ENCODE results near the gene CEACAM18. TPM values are rescaled to one million over a fixed set of nuclear protein-coding genes. Genes with fewer than 3 reads are reported as not detected.
A peak's percentile ranks its signal among the peaks of the same experiment; 100 is the strongest.
"Not testable (repeated sequence)": the region's sequence is repeated elsewhere in the genome, so short reads cannot be mapped to it uniquely, and the experiment has no call there.

CEACAM18 gene
- total and polyA plus RNA-seq, 9 donors, result not detected

- not testable (repeated sequence) for H3K4me3 ChIP-seq (ENCODE audit: low read length); H3K4me1 ChIP-seq (ENCODE audit: control insufficient read depth, insufficient read depth, low read length); H3K27ac ChIP-seq (ENCODE audit: low read length); H3K9me3 ChIP-seq (replicated peaks; ENCODE audit: control insufficient read depth, low read depth, low read length); H3K27me3 ChIP-seq (ENCODE audit: control insufficient read depth, insufficient read depth, low read length); H3K36me3 ChIP-seq (ENCODE audit: control insufficient read depth, insufficient read depth, low read length); DNase-seq
- 86% methylated on average over 1 of the region's 3 CpGs for WGBS (ENCODE audit: insufficient coverage)
Observed at GRCh38 chr19:51447510-51447909, 30.8 kb upstream of the CEACAM18 start.

DNA sequence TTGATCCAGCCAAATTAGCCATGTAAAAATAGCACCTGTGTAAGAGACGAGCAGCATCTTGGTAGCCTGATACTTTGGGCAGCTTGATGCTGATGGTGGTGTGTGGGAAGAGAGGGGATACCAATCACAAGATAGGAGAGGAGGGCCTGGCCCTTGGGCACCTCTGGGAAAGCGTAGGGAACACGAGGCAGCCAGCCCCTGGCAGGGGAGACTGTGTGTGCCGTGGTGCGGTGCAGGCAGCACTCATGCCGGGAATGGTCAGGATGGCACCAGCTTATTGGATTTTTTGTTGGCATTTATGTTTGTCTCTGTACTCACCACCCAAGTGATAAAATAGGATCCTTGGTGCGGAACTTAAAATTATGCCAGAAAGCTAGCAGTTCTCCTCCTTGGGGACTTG lies 30.3 kb upstream of the CEACAM18 start:
- WGBS (ENCODE audit: insufficient coverage), result 82% methylated on average over 2 of the region's 7 CpGs
- Histone ChIP-seq H3K4me1 (ENCODE audit: control insufficient read depth, insufficient read depth, low read length) (no peaks in the 10 kb centered on the region), H3K9me3 (replicated peaks; ENCODE audit: control insufficient read depth, low read depth, low read length) (no peaks in the 10 kb centered on the region), H3K27ac (ENCODE audit: low read length) (no peak overlapping the region), H3K27me3 (ENCODE audit: control insufficient read depth, insufficient read depth, low read length) (no peaks in the 10 kb centered on the region), H3K36me3 (ENCODE audit: control insufficient read depth, insufficient read depth, low read length) (no peaks in the 10 kb centered on the region), H3K4me3 (ENCODE audit: low read length) (no peak overlapping the region)
- DNase-seq, result no peak

- Histone ChIP-seq H3K4me3 (ENCODE audit: low read length) (no peak overlapping the region), H3K4me1 (ENCODE audit: control insufficient read depth, insufficient read depth, low read length) (no peaks in the 10 kb centered on the region), H3K27me3 (ENCODE audit: control insufficient read depth, insufficient read depth, low read length) (no peaks in the 10 kb centered on the region), H3K9me3 (replicated peaks; ENCODE audit: control insufficient read depth, low read depth, low read length) (no peaks in the 10 kb centered on the region), H3K27ac (ENCODE audit: low read length) (no peak overlapping the region), H3K36me3 (ENCODE audit: control insufficient read depth, insufficient read depth, low read length) (no peaks in the 10 kb centered on the region)
- 51% methylated on average over 5 of the region's 13 CpGs for WGBS (ENCODE audit: insufficient coverage)
- DNase-seq, result no peak
Observed at GRCh38 chr19:51448411-51449016, 29.8 kb upstream of the CEACAM18 start.

DNA sequence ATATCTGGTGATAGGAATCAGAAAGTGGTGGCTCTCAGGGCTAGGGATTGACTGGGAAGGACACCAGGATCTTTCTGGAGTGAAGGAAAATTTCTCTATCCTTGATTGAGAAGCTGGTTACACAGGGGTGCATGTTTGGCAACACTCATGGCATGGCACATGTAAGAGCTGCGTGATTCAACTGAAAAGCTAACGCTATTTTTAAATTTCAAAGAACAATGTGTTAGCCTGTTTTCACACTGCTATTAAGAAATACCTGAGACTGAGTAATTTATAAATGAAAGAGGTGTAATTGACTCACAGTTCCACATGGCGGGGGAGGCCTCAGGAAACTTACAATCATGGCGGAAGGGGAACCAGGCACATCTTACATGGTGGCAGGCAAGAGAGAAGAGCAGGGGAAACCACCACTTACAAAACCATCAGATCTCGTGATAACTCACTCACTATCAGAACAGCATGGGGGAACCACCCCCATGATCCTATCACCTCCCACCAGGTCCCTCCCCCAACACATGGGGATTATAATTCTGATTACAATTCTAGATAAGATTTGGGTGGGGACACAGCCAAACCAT lies 27.5 kb upstream of the CEACAM18 start:
- WGBS (ENCODE audit: insufficient coverage), result 80% methylated on average over 1 of the region's 5 CpGs
- no peaks in the 10 kb centered on the region for H3K9me3 ChIP-seq (replicated peaks; ENCODE audit: control insufficient read depth, low read depth, low read length)
- no peak overlapping the region for H3K4me3 ChIP-seq (ENCODE audit: low read length)
- no peak overlapping the region for H3K27ac ChIP-seq (ENCODE audit: low read length)
- no peak for DNase-seq
- no peaks in the 10 kb centered on the region for H3K27me3 ChIP-seq (ENCODE audit: control insufficient read depth, insufficient read depth, low read length)
- H3K36me3 ChIP-seq (ENCODE audit: control insufficient read depth, insufficient read depth, low read length), result no peaks in the 10 kb centered on the region
- H3K4me1 ChIP-seq (ENCODE audit: control insufficient read depth, insufficient read depth, low read length), result no peaks in the 10 kb centered on the region

DNA sequence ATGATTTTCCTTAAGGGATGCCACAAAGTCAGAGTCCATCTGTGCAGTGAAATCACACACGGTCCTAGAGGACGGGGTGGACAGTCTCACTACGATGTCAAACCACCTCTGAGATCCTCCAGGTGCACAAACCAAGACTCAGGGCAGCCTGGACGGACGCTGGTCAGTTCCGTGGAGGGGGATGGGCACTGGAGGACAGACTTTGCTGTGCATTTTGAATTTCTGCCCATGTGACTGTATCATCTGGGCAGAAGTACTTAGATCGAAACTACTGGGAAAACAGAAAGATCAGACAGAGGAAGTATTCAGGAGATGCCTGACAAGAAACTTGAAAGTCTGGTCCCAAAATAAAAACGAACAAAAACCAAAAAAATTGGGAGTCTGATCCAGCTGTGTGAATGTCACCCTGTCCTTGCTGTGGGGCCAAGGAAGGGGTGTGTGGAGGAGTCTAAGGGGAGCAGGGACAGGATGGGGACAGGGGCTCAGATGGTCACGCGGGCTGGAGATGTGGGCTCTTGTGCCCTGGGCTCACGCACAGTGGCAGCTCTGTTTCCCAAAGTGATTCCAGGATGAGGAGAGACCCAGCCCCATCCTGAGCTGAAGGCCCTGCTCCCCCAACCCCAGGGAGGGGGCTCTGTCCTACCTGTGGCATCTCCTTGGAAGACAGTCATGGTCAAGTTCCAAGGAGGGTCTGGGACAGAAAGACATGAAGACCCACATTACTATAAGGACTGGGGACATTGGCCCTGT lies 21.6 kb upstream of the CEACAM18 start:
- H3K27me3 ChIP-seq (ENCODE audit: control insufficient read depth, insufficient read depth, low read length), result peaks cover 3% of the 10 kb centered on the region
- peak; percentile 50 for DNase-seq
- H3K4me3 ChIP-seq (ENCODE audit: low read length), result no peak overlapping the region
- no peaks in the 10 kb centered on the region for H3K36me3 ChIP-seq (ENCODE audit: control insufficient read depth, insufficient read depth, low read length)
- no peaks in the 10 kb centered on the region for H3K9me3 ChIP-seq (replicated peaks; ENCODE audit: control insufficient read depth, low read depth, low read length)
- 67% methylated on average over 11 of the region's 11 CpGs for WGBS (ENCODE audit: insufficient coverage)
- H3K27ac ChIP-seq (ENCODE audit: low read length), result peak overlapping the region; percentile 7
- no peaks in the 10 kb centered on the region for H3K4me1 ChIP-seq (ENCODE audit: control insufficient read depth, insufficient read depth, low read length)

- H3K4me1 ChIP-seq (ENCODE audit: control insufficient read depth, insufficient read depth, low read length), result no peaks in the 10 kb centered on the region
- WGBS (ENCODE audit: insufficient coverage), result 80% methylated on average over 8 of the region's 11 CpGs
- no peaks in the 10 kb centered on the region for H3K9me3 ChIP-seq (replicated peaks; ENCODE audit: control insufficient read depth, low read depth, low read length)
- DNase-seq, result no peak
- no peak overlapping the region for H3K4me3 ChIP-seq (ENCODE audit: low read length)
- H3K36me3 ChIP-seq (ENCODE audit: control insufficient read depth, insufficient read depth, low read length), result no peaks in the 10 kb centered on the region
- no peak overlapping the region for H3K27ac ChIP-seq (ENCODE audit: low read length)
- peaks cover 6% of the 10 kb centered on the region for H3K27me3 ChIP-seq (ENCODE audit: control insufficient read depth, insufficient read depth, low read length)
Observed at GRCh38 chr19:51457351-51458013, 20.9 kb upstream of the CEACAM18 start.

DNA sequence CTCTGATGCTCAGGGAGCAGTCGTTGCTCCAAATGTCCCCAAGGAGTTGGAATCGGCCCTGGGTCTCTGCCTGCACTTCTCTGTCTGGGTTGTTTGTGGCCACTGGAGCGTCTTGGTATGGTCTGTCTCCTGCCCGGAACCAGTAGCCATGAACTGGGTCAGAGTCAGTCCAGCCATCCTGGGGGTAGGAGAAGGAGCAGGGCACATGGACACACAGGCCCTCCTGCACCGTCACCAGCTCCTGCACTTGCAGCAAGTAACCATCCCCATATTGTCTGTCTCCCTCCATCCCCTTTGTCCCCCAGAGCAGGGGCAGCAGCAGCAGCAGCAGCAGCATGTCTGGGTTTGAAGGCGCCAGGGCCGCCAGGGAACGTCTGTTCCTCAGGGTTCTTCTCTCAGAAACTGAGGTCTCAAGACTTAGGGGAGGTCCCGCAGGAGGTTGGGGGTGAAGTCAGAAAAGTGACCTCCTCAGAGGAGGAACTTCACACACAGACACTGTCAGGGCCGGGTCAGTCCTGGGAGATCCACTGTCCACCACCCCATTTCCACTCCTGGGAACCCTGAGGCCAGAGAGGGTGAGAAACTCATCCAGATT lies 20.2 kb upstream of the CEACAM18 start, which contains the start of gene SIGLEC8:
TSS of gene SIGLEC8 (minus strand) at position 404 of the 595 bp plus-strand sequence. CDS start at position 337, 67 bp downstream.
- Histone ChIP-seq H3K36me3 (ENCODE audit: control insufficient read depth, insufficient read depth, low read length) (no peaks in the 10 kb centered on the region), H3K27ac (ENCODE audit: low read length) (no peak within 1 kb of the TSS), H3K27me3 (ENCODE audit: control insufficient read depth, insufficient read depth, low read length) (peaks cover 10% of the 10 kb centered on the region), H3K9me3 (replicated peaks; ENCODE audit: control insufficient read depth, low read depth, low read length) (no peaks in the 10 kb centered on the region), H3K4me1 (ENCODE audit: control insufficient read depth, insufficient read depth, low read length) (no peaks in the 10 kb centered on the region), H3K4me3 (ENCODE audit: low read length) (no peak within 1 kb of the TSS)
- 54% methylated on average over 4 of the region's 10 CpGs for WGBS (ENCODE audit: insufficient coverage)
- no peak for DNase-seq

- DNase-seq, result no peak
- peaks cover 10% of the 10 kb centered on the region for H3K27me3 ChIP-seq (ENCODE audit: control insufficient read depth, insufficient read depth, low read length)
- H3K9me3 ChIP-seq (replicated peaks; ENCODE audit: control insufficient read depth, low read depth, low read length), result no peaks in the 10 kb centered on the region
- no peaks in the 10 kb centered on the region for H3K36me3 ChIP-seq (ENCODE audit: control insufficient read depth, insufficient read depth, low read length)
- no peaks in the 10 kb centered on the region for H3K4me1 ChIP-seq (ENCODE audit: control insufficient read depth, insufficient read depth, low read length)
- H3K4me3 ChIP-seq (ENCODE audit: low read length), result no peak overlapping the region
- H3K27ac ChIP-seq (ENCODE audit: low read length), result no peak overlapping the region
- 79% methylated on average over 13 of the region's 14 CpGs for WGBS (ENCODE audit: insufficient coverage)
Observed at GRCh38 chr19:51458899-51459505, 19.3 kb upstream of the CEACAM18 start.

- Histone ChIP-seq H3K4me3 (ENCODE audit: low read length) (no peak overlapping the region), H3K9me3 (replicated peaks; ENCODE audit: control insufficient read depth, low read depth, low read length) (no peaks in the 10 kb centered on the region), H3K36me3 (ENCODE audit: control insufficient read depth, insufficient read depth, low read length) (no peaks in the 10 kb centered on the region), H3K27ac (ENCODE audit: low read length) (no peak overlapping the region), H3K27me3 (ENCODE audit: control insufficient read depth, insufficient read depth, low read length) (peaks cover 10% of the 10 kb centered on the region), H3K4me1 (ENCODE audit: control insufficient read depth, insufficient read depth, low read length) (no peaks in the 10 kb centered on the region)
- WGBS (ENCODE audit: insufficient coverage), result 42% methylated on average over 8 of the region's 13 CpGs
- DNase-seq, result peak; percentile 47
Observed at GRCh38 chr19:51460164-51460992, 18.0 kb upstream of the CEACAM18 start.
